Measurements from ENCODE around the gene SLC27A5.

The SLC27A5 gene

DNA sequence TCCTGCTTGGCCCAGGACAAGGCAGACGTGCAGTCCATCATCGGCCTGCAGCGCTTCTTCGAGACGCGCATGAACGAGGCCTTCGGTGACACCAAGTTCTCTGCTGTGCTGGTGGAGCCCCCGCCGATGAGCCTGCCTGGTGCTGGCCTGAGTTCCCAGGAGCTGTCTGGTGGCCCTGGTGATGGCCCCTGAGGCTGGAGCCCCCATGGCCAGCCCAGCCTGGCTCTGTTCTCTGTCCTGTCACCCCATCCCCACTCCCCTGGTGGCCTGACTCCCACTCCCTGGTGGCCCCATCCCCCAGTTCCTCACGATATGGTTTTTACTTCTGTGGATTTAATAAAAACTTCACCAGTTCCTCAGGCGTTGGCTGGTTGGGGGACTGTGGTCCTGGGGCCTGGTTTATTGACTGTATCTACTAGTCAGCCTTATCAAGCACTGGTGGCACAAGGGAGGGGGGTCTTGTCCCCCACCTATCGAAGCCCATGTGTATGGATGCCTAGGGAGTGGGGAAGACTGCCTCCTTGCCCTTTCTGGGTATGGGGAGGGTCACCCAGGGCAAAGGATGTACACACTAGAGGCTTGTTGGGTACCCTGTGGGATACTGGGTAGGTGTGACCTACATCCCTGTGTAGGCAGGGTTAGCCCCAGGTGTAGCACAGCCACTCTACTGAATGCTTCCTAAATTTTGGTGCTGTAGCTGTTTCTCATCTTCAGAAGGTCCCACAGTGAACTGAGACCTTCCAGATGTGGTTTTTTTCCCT, 38.8 kb upstream of the SLC27A5 start:
- no peak for DNase-seq (ENCODE audit: extremely low spot score)
- ChIA-PET CTCF (interaction anchor here (1.4 to 1.7 kb wide), 2 partner anchors 29 to 31 kb away, joined by 3 to 7 read pairs; partner anchors contain the start of gene ZBTB45), POLR2A (no interaction called here)
- TF ChIP-seq CTCF (IDR thresholded peaks at IDR 0.05; ENCODE audit: control extremely low read depth, extremely low read depth, low read depth, missing control alignments) = no peak

- POLR2A ChIA-PET = no interaction called here
- CTCF ChIA-PET = interaction anchor here (1.4 to 1.7 kb wide), 2 partner anchors 29 to 30 kb away, joined by 3 to 7 read pairs; partner anchors contain the start of gene ZBTB45
- no peak for DNase-seq (ENCODE audit: extremely low spot score)
- no peak for TF ChIP-seq CTCF (IDR thresholded peaks at IDR 0.05; ENCODE audit: control extremely low read depth, extremely low read depth, low read depth, missing control alignments)
Observed at GRCh38 chr19:58549664-58550361, 38.0 kb upstream of the SLC27A5 start.

DNA sequence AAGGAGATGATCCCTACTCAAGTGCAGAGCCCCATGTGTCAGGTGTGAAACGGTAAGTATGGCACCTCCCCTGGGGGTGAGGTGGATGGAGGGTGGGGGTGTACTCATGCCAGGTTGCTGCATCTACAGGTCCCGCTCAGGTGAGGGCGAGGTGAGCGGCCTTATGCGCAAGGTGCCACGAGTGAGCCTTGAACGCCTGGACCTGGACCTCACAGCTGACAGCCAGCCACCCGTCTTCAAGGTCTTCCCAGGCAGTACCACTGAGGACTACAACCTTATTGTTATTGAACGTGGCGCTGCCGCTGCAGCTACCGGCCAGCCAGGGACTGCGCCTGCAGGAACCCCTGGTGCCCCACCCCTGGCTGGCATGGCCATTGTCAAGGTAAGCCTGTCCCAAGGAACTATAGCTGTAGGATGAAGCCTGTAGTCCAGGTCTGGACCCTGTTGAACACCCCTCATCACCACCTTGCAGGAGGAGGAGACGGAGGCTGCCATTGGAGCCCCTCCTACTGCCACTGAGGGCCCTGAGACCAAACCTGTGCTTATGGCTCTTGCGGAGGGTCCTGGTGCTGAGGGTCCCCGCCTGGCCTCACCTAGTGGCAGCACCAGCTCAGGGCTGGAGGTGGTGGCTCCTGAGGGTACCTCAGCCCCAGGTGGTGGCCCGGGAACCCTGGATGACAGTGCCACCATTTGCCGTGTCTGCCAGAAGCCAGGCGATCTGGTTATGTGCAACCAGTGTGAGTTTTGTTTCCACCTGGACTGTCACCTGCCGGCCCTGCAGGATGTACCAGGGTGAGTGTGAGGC, 37.3 kb upstream of the SLC27A5 start:
- no peak for TF ChIP-seq CTCF (IDR thresholded peaks at IDR 0.05; ENCODE audit: control extremely low read depth, extremely low read depth, low read depth, missing control alignments)
- ChIA-PET CTCF (interaction anchor here (1.7 kb wide), 1 partner anchor 29 kb away, joined by 7 read pairs; the partner anchor contains the start of gene ZBTB45), POLR2A (no interaction called here)
- no peak for DNase-seq (ENCODE audit: extremely low spot score)

DNA sequence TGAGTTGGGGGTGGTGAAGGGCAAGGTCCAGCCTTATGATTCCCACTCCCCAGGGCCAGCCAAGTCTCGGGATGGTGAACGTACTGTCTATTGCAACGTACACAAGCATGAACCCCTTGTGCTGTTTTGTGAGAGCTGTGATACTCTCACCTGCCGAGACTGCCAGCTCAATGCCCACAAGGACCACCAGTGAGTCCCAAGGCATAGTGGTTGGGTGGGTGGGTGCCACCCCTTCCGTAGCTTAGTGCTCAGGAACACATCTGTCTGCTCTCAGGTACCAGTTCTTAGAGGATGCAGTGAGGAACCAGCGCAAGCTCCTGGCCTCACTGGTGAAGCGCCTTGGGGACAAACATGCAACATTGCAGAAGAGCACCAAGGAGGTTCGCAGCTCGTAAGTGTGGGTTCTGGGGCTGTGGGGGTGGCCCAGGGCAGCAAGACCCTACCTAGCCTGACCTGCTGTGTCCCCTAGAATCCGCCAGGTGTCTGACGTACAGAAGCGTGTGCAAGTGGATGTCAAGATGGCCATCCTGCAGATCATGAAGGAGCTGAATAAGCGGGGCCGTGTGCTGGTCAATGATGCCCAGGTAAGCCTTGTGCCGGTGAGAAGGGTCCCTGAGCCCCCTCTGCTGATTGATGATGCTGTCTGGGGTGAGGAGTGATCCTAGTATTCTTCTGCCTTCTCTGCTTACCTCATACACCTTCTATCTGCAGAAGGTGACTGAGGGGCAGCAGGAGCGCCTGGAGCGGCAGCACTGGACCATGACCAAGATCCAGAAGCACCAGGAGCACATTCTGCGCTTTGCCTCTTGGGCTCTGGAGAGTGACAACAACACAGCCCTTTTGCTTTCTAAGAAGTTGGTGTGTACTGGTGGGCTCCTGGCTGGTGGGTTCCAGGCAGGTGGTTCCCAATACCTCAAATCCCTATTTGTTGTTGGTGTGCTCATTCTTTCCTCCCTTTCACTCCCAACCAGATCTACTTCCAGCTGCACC, 35.8 kb upstream of the SLC27A5 start:
- ChIA-PET CTCF (interaction anchor here (1.7 to 2.2 kb wide), 2 partner anchors 28 to 34 kb away, joined by 9 to 14 read pairs; partner anchors contain the start of gene ZBTB45), POLR2A (interaction anchor here (0.6 to 0.9 kb wide), 2 partner anchors 25 to 28 kb away, joined by 3 to 5 read pairs; partner anchors contain the start of gene ZBTB45)
- TF ChIP-seq CTCF (IDR thresholded peaks at IDR 0.05; ENCODE audit: control extremely low read depth, extremely low read depth, low read depth, missing control alignments) = no peak
- no peak for DNase-seq (ENCODE audit: extremely low spot score)

DNA sequence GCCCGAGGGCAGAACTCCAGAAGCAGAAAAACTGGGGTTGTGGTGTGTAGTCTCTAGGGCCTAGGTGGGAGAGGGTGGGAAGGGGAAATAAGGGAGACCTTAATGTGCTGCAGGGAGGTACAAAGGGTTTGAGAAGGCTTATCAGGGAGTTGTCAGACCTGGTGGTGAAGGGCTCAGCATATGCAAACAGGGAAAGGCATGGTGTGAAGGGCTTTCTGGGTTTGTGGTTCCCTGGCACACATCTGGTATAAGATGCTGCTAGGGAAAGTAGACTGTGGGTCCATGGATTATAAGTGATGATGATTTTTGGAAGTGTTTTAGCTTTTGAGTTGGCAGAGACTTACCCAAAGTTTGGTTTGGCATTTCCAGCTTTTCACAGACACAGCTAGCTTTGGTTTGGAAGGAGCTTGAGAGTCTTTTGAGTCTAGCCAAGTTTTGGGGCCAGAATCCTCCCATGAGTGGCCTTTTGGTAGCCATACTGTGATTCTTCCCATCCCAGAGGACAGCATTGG, 34.3 kb upstream of the SLC27A5 start:
- ChIA-PET CTCF (interaction anchor here (2.2 to 2.3 kb wide), 2 partner anchors 8 to 32 kb away, joined by 9 to 12 read pairs; partner anchors contain the start of gene CHMP2A), POLR2A (interaction anchor here (0.9 to 2.9 kb wide), 2 partner anchors 8 to 29 kb away, joined by 3 to 32 read pairs; partner anchors contain the start of gene CHMP2A)
- no peak for DNase-seq (ENCODE audit: extremely low spot score)
- no peak for TF ChIP-seq CTCF (IDR thresholded peaks at IDR 0.05; ENCODE audit: control extremely low read depth, extremely low read depth, low read depth, missing control alignments)

All from GM10248 (cell line).